ENCODE results near the gene PRPF39.

The PRPF39 gene

GRCh38 chr14:45082420-45082819, 1.5 kb upstream of the PRPF39 start:
- no peak for DNase-seq

DNA sequence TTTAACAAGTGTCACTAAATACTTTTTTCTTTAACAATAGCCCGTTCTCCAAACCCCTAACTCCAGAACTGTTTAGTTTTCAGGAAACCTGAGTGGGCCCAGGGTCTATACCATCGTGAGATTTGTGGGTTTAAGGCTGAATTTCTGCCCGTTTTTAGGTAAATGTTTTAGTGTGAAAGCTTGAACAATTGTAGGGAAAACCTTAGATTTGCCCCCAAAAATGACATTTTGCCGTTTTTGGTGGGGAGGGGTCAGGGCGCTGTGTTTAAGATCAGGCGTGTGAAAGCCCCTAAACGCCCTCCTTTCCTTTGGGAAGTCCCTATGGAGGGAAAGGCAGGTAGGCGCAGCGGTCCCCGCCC, 320 bp upstream of the PRPF39 start:
- DNase-seq, result no peak

GRCh38 chr14:45084946-45085346, 1.0 kb downstream of the PRPF39 start:
- DNase-seq, result no peak

DNA sequence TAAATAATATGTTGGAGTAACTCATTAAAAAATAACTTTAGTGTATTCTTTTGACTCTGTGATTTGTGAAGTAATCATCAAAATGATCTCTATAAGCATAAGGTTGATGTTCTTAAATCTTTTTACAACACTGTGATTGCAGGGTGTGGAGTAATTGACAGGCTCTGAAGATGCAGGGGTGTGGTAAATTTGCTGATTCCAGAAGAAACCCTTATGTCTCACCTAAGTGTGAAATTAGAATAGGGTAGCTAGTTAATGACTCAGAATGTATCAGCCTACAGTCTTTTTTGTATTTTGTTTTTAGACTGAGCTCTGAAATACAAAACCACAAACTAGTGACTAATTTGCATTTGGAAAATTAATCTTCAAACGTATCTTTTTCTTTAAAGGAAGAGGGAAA, 5.9 kb downstream of the PRPF39 start:
- DNase-seq, result no peak

- no peak for DNase-seq
Measured at GRCh38 chr14:45091710-45092109, 7.8 kb downstream of the PRPF39 start.

- DNase-seq, result no peak
Measured at GRCh38 chr14:45094275-45094674, 10.4 kb downstream of the PRPF39 start.

DNA sequence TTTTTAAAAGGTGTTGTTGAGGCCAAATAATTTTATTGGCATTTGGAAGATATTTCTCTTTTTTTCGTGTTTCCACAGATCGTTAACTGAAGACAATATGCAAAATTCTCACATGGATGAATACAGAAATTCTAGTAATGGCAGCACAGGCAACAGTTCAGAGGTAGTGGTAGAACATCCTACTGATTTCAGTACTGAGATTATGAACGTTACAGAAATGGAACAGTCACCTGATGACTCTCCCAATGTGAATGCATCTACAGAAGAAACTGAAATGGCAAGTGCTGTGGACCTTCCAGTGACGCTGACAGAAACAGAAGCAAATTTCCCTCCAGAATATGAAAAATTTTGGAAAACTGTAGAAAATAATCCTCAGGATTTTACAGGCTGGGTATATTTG, 11.2 kb downstream of the PRPF39 start:
- no peak for DNase-seq

DNA sequence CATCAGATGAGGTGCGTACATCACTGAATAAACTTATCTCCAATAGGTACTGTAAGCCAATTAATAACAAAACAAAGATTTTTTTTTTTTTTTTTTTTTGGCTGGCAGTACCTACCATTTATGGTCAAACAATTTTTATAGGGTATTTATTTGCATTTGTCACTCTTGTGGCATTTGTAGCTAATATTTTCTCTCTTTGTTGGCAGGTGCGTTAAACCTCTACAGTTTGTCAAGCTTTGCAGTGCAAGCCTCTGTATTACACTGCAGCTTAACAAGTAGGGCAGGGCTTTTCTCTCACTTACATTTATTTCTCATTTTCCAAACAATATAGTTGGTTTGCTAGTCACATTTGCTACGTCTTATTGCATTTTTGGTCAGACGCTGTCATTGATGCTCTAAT, 12.3 kb downstream of the PRPF39 start:
- DNase-seq, result no peak

DNA sequence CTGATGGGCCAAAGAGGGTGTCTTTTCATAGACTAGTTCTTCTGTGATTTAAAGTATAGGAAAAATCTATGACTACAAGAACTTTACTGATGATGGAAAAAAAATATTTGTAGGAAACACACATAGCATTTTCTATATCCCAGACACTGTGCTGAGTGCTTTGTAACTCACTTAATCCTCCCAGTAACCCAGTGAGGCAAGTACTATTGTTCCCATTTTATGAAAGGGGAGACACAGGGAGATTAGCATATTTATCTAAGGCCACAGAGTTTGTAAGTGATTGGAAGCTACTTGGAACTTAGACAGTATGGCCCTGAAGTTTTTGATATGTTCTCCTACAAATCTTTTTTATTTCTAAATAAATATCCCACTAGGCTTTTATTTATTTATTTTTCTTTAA, 19.9 kb downstream of the PRPF39 start:
- no peak for DNase-seq

- DNase-seq, result no peak
Measured at GRCh38 chr14:45104561-45104960, 20.6 kb downstream of the PRPF39 start.

DNA sequence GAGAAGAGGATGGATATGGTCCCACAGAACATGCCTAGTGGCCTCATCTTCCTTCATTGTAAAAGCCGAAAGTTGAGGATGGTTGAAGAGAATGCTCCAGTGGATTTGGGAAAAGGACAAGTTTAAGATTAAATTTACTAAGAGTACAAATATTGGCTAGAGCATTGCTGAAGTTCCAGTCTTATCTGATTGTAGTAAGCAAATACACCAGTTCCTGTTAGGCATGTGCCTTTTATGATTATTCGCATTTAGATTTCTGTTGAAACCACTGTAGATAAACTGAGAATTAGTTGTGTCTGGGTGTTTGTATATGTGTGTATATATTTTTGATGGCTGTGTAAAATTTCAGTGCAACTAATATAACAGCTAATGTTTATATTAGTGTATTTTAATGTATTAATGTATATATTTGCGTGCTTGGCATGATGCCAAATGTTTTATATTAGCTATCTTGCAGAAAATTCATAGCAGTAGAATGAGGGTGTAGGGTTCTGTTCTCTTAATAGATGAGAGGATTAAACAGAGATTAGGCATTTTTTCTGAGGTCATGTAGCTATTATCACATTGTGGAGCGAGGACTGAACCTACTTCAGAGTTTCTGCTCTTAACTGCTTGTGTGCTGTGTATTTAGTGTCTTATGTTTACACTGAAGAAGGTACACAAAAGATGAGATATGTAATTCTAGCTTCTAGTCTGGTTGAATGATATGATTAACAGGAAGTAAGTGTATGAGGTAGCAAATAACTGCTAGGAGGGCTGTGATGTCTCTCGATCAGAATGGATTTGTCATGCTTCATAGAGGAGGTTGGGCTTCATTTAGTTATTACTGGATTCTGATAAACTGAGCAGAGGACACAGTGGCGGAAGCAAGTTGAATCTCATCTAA, 29.2 kb downstream of the PRPF39 start:
- DNase-seq, result peak; percentile 54

- DNase-seq, result no peak
Measured at GRCh38 chr14:45114327-45114726, 30.4 kb downstream of the PRPF39 start.

DNA sequence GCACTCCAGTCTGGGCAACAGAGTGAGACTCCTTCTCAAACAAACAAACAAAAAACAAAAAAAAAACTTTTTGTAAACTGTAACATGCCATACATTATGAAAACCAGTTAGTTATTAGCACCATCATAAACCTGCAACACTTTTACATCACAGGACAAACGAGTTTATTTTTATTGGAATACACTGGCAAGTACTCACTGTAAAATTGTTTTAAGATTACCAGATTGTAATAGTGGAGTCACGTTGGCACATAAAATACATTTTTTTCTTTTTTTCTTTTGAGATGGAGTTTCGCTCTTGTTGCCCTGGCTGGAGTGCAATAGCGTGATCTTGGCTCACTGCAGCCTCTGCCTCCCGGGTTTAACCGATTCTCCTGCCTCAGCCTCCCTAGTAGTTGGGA, 34.7 kb downstream of the PRPF39 start:
- no peak for DNase-seq

GRCh38 chr14:45120096-45120495, 36.2 kb downstream of the PRPF39 start:
- DNase-seq, result no peak

DNA sequence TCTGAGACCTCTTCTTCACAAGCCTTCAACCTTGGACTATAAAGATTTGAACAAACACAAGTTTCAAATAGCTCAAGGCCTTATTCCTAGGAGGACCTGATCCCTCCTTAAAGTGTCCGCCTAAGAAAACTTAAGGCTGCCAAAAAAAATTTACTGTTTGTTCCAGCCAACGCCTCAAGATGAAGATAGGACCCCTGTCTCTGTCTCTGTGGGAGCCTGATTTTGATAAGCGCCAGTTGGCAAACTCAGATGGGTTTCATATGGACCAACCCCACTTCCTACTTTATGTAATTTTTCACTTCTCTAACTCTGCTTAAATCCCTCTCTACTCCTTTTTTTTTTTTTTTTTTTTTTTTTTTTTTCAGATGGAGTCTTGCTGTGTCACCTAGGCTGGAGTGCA, 39.4 kb downstream of the PRPF39 start:
- no peak for DNase-seq

DNA sequence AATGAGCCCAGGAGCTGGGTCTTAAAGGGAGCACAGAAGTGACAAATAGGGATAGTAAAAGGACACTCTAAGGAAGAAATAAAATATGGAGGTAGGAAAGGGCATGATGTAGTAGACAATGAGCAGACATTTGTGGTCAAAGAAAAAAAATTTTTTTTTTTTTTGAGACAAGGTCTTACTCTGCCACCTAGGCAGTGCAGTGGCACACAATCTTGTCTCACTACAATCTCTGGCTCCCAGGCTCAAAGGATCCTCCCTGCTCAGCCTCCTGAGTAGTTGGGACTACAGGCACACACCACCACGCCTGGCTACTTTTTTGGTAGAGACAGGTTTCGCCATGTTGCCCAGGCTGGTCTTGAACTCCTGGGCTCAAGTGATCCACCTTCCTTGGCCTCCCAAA, 41.8 kb downstream of the PRPF39 start:
- no peak for DNase-seq

GRCh38 chr14:45128963-45129629, 45.2 kb downstream of the PRPF39 start:
- no peak for DNase-seq

- no peak for DNase-seq
Measured at GRCh38 chr14:45133683-45134050, 49.8 kb downstream of the PRPF39 start.

DNA sequence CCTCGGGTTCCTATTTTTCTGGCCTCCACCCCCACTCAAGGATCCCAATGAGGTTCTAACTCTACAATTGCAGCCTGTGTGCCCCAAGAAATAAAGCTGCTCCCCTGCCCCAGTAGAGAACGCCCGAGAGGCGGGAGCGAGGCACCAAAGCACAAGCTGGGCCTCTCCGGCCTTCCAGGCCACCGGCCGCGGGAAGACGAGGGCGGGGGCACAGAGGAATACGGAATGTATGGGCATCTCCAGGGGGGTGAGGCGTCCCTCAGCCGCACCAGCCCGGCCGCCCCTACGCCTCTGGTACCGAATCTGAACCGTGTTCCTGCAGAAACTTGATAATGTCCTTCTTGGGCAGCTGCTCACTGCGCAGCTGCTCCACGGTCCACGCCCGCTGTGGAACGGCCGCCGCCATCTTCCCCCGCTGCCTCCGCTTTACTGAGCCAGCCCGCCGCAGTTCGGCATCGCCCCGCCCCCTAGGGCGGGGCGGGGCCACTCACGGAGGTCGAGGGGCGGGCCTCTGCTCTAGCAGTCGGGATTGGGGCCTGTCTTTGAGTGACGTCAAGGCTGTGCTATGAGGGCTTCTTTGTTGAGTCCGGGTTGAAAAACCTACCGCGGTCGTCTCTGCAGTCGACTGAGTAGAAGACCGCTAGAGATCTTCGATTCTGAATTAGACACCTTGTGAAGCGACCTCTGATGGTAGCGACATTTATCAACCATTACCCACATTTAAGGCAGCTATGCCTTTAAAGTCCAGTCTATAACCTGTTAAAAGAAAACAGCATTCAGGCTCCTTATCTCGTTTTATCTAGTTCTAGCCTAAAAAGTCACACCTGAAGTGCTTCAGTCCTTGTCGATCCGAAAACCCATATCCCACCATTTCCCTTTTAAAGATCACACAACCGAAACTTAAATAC, 50.4 kb downstream of the PRPF39 start, which contains the start of gene FKBP3:
FKBP3 (minus strand) TSS at position 431 of the 908 bp plus-strand sequence; CDS start at position 406, 25 bp downstream.
- peak; percentile 99 for DNase-seq

DNA sequence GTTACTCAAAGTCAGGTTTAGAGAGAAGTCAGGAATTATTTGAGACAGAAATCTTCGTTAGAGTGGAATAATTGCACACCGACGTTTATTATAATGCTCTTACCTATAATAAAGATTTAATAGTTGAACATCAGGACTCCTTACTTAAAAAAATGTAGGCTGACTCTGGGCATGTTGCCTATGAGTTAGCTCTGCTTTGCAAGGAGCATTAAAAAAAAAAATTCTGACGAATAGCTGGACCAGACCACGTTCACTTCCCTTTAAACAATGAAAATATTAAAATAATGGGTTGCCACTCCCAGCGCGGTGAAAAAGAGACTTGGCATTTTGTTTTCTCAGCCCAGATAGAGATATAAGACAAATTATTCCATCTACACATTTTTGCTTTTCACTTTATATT, 51.2 kb downstream of the PRPF39 start:
- peak; percentile 21 for DNase-seq

DNA sequence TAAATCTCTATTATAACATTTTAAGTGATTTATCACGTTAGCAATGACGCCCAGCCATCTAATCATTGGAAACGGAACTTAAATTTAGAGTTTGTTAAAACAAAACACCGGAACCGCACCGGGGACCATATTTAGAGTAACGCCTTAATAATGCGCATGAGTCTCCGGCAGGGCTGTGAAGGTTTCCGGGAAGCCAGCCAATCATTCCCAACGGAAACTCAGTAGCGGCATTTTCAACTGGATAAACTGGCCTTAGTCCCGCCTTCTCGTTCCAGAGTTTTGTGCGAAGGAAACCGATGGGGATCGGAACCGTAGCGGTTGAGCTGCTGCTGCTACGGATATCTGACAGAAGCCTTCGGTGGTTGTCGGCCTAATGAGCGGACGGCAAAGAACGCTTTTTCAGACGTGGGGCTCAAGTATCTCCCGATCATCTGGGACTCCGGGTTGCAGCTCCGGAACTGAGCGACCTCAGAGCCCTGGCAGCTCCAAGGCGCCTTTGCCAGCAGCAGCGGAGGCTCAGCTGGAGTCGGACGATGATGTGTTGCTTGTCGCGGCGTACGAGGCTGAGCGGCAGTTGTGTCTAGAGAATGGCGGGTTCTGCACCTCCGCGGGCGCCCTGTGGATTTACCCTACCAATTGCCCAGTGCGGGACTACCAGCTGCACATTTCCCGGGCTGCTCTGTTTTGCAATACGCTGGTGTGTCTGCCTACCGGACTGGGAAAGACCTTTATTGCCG, 51.9 kb downstream of the PRPF39 start, which contains the start of gene FANCM:
FANCM (plus strand) TSS at position 272 of the 737 bp plus-strand sequence; CDS start at position 374, 102 bp downstream.
- DNase-seq, result peak; percentile 96

DNA sequence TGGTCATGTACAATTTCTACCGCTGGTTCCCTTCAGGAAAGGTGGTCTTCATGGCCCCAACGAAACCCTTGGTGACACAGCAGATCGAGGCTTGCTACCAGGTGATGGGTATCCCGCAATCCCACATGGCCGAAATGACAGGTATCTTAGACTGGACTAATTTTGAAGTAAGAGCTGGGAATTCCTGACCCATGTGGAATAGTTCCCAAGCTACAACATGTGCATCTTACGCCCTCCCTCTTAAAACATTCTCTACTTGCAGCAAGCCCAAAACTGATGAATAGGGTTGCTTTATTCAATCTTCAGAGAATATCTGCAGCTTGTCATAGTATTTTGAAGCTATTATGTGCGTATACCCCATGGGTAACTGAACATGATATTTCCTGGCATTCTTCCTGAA, 52.5 kb downstream of the PRPF39 start:
- DNase-seq, result no peak

Measured in NCI-H146 (cell line).